Dermis microvascular lymphatic vessel endothelial cell (primary cell): ENCODE data around the gene KCTD18. TPM values are rescaled to one million over a fixed set of nuclear protein-coding genes. Genes with fewer than 3 reads are reported as not detected.

ENCODE experiments used
- DNase-seq, 2 donors: peaks; one replicate each; pipeline versions ENCODE4 v3.0.0 to v3.0.0-alpha.2; 2010; ENCODE audit warnings: low read depth in 2 of 2
- total RNA-seq: library from RNA; depleted of rRNA; stranded (reverse); fragments of >200 nt; gene quantifications from 2 replicates; pipeline ENCODE4 v1.2.1, GENCODE V29; 2014

The KCTD18 gene
- total RNA-seq = 6.2 and 7.8 TPM in 2 replicates

DNA sequence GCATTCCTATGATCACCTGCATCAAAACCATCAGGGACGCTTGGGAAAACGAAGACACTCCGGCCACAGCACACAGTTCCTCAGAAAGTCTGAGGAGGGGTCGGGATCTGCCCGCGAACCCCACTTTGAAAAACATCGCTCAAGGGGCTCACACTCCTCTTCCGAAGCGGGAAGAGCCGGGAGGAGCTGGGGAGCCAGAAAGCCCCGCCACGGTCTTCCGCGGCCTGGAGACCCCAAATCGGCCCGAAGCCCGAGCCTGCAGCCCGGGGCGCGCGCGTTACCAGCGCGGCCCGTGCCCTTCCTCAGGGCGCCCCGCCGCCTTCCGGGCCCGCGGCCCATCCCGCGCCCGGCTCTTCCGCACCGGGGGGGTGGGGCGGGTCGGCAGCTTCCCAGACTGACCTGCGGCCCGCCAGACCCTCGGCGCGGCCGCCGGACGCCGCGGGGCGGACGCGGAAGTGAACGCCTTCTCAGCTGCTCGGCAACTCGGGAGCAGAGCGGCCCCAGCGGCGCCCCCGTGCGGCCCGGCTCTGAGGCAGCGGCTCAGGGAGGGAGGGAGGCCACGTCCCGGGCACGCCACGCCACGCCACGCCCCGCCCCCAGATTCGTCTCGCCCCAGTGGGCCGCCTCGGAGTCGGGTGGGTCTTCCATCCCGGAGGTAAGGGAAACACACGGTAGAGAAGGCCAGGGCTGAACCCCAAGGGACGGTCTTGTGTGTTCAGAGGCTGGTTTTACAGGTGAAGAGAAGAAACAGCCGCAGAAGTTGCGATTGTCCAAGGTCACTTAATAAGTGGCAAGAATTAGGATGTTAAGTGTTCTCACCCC lies at the start of gene KCTD18:
Gene KCTD18, minus strand, starts transcription at position 457 of the 822 bp plus-strand sequence. CDS start 3,052 bp downstream, outside the sequence.
- DNase-seq = peak; percentile 36 to 88

DNA sequence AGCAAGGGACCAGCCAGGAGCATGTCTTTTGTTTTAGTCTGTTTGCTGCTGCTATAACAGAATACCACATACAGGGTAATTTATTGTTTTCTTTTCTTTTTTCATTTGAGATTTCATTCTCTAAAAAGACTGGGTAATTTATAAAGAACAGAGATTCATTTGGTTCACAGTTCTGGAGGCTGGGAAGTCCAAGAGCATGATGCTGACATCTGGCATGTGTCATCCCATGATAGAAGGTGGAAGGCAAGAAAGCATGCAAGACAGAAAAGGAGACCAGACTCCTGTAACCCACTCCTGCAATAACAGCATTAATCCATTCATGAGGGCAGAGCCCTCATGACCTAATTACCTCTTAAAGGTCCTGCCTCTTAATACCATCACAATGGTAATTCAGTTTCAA lies 30.9 kb upstream of the KCTD18 start:
- DNase-seq = no peak

DNA sequence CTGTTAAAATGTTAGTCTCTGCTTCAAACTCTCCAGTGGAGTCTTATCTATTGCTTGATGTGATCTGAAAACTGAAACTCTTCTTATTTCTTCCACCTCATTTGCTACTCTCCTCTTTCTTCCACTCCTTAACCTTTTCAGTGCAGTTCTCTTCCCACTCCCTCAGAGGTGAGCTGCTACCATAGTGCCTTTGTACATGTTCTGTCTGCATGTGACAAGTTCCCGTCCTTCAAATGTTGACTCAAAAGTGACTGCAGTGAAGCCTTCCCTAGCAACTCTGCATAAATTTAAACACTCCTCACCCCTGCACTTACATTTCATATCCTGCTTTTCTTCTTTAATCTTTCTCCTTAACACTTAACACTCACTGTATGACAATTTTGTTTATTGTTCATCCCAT lies 28.3 kb upstream of the KCTD18 start:
- DNase-seq = no peak

- DNase-seq = no peak
Measured at GRCh38 chr2:200534572-200534971, 24.7 kb upstream of the KCTD18 start.

DNA sequence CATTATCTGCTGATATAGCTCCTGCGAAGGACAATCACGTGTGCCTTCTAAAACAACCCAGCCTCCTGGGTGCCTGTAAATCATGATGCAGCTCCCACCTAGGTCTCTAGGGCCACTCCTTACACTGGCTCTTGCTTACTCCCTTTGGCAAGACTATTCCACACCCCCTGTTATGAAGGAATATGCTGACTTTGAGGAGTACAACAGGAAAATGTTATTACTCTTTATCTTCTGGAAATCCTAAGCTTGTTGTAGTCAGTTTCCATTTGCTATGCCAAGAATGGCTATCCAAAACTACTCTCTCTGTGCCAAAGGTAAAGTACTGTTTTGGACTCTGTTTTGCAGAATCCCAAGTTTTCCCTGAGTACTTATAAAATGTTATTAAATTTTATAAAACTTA lies 23.9 kb upstream of the KCTD18 start:
- DNase-seq = peak in 1 of 2 donors; percentile 31

DNA sequence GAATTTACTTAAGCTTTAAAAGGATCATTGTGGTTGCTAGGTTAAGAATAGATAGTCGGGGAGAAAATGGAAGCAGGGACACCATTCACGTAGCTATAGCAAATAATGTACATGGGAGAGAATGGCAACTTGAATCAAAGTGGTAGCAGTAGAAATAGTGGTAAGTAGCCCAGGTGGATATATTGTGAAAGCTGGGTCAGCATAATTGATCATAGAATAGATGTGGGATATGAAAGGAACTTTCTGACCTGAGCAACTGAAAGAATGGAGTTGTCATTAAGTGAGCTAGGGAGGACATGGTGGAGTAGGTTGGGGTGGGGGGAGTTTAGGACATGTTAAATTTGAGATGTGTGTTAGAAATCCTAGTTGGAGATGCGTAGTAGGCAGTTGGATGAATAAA lies 18.4 kb upstream of the KCTD18 start:
- no peak for DNase-seq

DNA sequence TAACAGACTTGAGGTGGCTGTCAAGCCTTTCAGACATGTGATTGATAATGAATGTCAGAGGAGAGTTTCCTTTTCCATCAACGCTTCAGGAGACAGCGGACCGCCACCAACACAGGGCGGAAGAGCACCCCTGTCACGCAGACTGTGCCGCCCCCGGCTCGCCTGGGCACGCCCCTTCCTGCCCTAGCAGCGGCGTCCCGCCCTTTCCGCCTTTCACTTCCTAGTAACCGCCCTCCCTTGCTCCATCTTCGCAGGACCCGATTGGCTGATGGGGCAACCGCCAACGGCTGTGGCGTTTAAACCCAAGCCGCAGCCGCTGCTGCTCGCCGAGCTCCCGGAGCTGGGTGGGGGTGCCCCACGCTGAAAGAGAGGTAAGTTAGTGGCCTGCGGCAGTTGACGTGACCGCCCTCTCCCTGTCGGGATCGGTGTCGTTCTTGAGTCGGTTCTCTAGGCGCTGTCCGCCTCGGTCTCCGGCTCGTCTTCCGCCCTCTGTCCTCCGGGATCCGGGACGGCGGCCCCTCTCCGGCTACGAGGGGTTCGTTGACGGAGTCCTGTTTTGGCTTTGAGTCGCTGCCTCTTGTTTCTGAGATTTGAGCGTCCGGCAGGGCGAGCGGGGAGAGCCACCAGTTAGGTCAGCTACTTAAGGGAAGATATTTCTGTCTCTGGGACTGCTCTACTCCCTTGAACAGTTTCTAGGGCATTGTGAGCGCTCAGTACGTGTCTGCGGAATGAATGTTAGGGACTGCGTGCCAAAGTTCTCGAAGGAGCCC lies 16.2 kb upstream of the KCTD18 start, which contains the start of gene SGO2:
Gene SGO2, plus strand, starts transcription at position 326 of the 770 bp plus-strand sequence. CDS start 6,769 bp downstream, outside the sequence.
- DNase-seq = peak; percentile 83 to 94

DNA sequence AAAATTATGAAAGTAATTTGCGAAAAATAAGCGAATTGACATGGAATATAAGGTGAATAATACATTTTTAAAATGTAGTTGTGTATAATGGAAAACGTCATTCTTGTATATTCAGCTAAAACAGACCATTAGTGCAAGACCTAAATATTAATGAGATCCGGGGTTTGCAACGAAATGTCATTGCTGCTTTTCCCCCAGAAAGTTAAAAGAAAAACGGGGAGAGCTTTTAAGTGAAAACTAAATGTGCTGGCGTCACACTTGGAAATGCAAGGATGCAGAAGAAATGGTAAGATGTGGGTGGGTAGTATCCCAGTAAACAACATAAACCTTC lies 15.6 kb upstream of the KCTD18 start:
- DNase-seq = no peak

- no peak for DNase-seq
Measured at GRCh38 chr2:200525066-200525465, 15.2 kb upstream of the KCTD18 start.

DNA sequence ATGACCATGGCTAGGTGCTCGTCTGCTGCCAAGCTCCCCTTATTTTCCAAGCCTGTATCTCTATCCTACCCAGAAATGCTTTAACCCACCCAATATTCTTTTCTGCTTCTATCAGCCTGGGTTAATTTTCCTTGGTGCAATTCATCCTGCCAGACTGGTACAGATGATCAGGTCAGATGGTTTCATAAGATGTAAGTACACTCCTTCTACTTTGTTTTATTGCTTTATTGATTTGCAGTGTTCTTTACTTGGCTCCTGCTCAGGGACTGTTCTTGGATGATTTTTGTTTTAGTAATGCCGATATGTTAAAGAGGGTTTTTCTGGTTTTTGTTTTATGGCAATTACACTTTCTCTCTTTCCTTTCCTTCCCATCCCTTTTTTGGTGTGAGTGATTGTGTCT lies 13.7 kb upstream of the KCTD18 start:
- no peak for DNase-seq

GRCh38 chr2:200523158-200523557 lies 13.3 kb upstream of the KCTD18 start:
- no peak for DNase-seq

- DNase-seq = no peak
Measured at GRCh38 chr2:200515155-200515554, 5.3 kb upstream of the KCTD18 start.

GRCh38 chr2:200509235-200509611 lies 645 bp downstream of the KCTD18 start:
- DNase-seq = no peak

DNA sequence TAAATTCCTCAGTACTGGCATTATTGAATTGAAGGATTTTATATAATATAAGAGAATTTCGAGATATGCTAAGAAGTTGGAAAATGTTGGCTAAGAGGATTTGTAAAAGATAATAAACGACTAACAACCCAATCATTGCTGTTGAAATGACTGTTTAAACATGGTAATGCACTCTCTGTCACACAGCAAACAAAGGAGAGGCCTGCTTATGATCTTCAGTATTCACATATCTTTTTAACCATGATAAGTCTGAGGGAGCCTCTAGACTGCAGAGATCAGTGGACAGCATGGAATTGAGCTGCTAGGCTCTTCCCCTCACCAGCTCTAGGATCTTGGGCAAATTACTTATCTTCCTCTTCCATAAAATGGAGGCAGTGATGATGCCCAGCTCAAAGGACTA lies 2.7 kb downstream of the KCTD18 start:
- DNase-seq = no peak

DNA sequence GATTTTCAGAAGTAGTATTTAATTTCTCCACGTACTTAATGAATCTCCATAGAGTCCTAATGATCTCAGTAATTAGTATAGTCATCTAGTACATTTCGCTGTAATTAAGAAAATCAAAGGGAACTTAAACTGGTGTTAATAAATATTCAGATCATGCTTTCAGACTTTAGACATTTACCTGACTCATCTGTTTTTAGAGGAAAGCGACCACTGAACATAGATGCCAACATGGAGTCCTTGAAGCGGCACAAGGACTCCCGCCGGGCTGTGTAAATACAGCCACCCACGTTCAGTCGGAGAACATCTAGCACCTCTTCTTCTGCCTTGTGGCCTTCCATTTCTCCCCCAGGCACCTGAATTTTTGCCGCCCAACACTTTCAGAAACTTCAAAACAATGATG lies 3.2 kb downstream of the KCTD18 start:
- no peak for DNase-seq

GRCh38 chr2:200502196-200502595 lies 7.7 kb downstream of the KCTD18 start:
- no peak for DNase-seq

DNA sequence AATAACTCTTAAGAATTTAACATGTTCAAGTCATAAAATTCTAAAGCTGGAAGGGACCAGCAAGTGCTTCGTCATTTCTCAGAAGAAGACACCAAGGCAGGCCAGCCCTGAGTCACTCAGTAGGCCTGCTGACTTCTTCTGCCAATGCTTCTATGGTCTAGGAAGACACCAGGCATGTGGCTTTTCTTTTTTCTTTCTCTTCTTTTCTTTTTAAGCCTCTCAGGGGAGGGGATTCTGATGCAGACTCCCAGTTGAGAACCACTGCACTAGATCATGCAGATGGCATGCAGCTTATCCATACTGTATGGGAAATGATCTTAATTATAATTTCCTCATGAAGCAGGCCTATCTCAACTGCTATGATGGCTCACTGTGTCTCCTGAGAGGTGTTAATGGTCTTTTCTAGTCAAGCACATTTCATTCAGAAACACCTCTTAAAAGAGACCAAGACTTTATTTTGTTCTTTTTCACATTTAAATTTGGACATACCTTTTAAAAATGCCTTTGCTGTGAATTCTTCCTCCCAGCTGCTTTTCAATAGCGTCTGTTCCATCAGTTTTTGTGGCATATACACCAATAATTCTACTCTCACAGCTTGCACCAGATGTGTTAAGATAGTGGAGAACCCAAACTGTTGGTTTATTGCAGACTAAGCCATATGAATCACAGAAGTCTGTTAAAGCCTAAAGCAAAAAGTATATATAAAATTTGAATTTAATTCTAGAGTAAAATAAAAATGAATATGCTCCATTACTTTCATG lies 11.3 kb downstream of the KCTD18 start:
- no peak for DNase-seq

- no peak for DNase-seq
Measured at GRCh38 chr2:200496696-200497095, 13.2 kb downstream of the KCTD18 start.

DNA sequence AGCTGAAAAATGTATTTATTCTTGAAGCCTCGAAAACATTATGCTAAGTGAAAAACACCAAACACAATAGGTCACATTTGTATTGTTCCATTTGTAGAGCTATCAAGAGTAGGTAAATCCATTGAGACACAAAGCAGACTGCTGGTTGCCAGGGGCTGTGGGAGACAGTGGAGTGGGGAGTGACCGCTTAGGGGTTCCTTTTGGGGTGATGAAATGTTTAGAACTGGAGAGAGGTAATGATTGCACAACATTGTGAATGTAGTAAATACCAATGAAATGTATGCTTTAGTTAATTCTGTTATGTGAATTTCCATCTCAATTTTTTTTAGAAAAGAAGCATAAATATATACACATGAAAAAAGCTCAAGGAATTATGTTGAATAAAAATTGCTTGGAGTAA lies 15.8 kb downstream of the KCTD18 start:
- DNase-seq = no peak

GRCh38 chr2:200492656-200493055 lies 17.2 kb downstream of the KCTD18 start:
- DNase-seq = no peak

DNA sequence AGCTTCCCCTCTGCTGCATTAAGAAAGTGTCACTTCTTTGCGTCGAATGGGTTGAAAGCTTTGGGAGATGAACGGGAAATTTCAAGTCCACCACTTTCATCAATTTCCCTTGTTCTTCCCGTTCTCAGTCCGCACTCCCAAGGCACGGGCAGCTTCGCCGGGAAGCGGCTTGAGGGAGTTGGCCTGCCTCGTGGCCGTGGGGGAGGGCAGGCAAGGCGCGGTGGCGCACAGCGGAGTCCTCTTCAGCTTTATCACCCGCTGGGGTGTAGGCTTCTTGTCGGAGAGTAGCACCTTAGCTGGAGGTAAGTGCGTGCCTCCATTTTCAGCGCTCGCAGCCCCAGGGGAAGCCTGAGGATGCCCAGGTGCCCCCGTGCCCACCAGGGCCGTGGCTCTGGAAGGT lies 19.9 kb downstream of the KCTD18 start:
- DNase-seq = no peak

DNA sequence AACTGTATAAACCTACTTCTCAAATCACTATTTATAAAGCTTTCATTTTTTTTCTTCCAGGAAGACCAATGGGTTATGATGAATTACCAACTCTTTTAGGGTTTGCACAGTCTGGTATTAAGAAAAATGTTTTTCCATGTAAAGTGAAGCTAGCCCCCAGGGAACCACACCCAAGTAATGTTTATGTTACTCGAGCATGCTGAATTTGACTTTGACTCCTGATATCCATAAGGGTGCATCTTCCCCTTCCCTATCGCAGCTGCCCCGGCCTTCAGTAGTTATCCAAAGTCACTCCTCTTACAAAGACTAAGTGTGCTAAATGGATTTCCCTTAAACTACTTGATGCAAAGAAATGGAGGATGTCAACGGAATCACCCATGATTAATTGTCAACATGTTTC lies 21.7 kb downstream of the KCTD18 start:
- DNase-seq = no peak
